Measurements from ENCODE around the gene UTF1. TPM values are rescaled to one million over a fixed set of nuclear protein-coding genes. Genes with fewer than 3 reads are reported as not detected.

The UTF1 gene
- total RNA-seq, 2 experiments from 2014 or later, result not detected

DNA sequence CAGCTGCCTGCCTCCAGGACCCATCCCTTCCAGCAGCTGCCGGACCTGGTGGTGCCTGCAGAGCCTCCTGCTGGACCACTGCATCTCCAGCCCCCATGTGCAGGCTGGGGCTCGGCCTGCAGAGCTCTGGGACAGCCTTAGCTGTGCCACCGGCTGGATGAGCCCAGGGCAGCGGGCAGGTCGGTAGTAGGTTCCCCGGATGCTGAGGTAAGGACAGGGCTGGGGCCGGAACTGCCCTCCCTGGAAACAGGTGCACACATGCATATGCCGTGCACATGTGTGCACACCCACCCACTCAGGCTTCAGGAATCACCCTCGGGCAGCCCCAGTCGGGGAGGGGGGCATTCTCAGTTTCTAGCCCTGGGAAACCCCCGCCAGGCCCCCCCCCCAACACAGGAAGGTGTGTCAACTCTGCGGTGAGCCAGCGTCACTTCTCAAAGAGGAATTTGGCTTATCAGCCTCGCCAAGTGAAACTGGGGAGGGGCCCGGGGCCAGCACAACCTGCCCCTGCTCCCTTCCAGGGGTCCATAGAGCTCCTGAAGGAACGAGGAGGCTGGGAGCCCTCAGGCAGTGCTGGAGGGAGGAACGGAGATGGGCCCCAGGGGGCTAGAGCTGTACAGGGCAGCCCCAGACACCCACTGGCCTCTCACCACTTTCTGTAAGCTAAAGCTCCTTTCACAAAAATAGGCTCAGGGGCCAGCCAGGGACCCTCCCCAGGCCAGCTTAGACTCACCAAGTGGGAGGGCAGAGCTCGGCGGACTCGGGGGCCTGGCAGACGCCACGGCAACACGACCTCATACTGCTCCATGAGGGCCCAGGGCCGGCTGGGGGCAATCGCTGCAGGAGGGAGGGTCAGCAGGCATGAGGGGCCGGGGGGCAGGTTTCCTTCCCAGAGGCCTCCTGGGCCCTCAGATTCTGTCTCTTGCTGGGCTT lies 45.0 kb downstream of the UTF1 start:
- Mint-ChIP-seq H3K9me3 (no peaks in the 10 kb centered on the region), H3K27me3 (no peaks in the 10 kb centered on the region), H3K4me1 (ENCODE audit: low read depth) (peaks cover 25% of the 10 kb centered on the region), H3K4me3 (peak overlapping the region; percentile 92), H3K36me3 (ENCODE audit: low read depth) (peaks cover 7% of the 10 kb centered on the region), H3K27ac (peak overlapping the region; percentile 89)
- CTCF ChIA-PET, result interaction anchor here (0.8 to 3.0 kb wide), 8 partner anchors 12 to 132 kb away, joined by 3 to 28 read pairs (median 5); no protein-coding TSS in a partner anchor
- ATAC-seq, result peak; percentile 70
- TF ChIP-seq, protein P1, sequence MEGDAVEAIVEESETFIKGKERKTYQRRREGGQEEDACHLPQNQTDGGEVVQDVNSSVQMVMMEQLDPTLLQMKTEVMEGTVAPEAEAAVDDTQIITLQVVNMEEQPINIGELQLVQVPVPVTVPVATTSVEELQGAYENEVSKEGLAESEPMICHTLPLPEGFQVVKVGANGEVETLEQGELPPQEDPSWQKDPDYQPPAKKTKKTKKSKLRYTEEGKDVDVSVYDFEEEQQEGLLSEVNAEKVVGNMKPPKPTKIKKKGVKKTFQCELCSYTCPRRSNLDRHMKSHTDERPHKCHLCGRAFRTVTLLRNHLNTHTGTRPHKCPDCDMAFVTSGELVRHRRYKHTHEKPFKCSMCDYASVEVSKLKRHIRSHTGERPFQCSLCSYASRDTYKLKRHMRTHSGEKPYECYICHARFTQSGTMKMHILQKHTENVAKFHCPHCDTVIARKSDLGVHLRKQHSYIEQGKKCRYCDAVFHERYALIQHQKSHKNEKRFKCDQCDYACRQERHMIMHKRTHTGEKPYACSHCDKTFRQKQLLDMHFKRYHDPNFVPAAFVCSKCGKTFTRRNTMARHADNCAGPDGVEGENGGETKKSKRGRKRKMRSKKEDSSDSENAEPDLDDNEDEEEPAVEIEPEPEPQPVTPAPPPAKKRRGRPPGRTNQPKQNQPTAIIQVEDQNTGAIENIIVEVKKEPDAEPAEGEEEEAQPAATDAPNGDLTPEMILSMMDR (IDR thresholded peaks at IDR 0.05), result no peak
- peak; percentile 93 for DNase-seq
- intact Hi-C loops (cut with micrococcal nuclease), result no loop called here
- POLR2A ChIA-PET, result interaction anchor here (0.6 to 6.1 kb wide), 6 partner anchors 8 to 86 kb away, joined by 3 to 46 read pairs (median 6); no protein-coding TSS in a partner anchor

DNA sequence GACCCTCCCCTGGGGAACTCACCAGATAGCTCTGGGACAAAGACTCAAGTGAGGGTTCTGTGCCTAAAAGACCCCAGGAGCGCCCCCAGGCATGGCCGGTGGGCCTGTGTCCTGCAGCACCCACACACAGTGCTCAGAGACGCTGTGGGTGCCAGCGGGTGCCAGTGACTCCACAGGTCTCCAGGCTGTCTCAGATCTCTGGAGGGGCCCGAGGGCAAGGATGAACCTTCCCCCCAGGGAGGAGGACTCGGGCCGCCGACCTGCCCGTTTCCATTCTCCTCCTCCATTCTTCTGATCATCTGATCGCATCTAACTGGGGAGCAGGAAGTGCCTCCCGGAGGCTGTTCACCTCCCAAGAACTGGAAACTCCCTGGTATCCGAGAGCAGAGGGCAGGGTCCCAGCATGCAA lies 45.7 kb downstream of the UTF1 start:
- CTCF ChIA-PET, result interaction anchor here (0.8 to 3.0 kb wide), 8 partner anchors 12 to 54 kb away, joined by 3 to 28 read pairs (median 5); no protein-coding TSS in a partner anchor
- DNase-seq (peak; percentile 77), ATAC-seq (peak; percentile 42)
- Mint-ChIP-seq H3K9me3 (no peaks in the 10 kb centered on the region), H3K27ac (peak overlapping the region; percentile 89), H3K27me3 (no peaks in the 10 kb centered on the region), H3K4me3 (peak overlapping the region; percentile 92), H3K36me3 (ENCODE audit: low read depth) (peaks cover 7% of the 10 kb centered on the region), H3K4me1 (ENCODE audit: low read depth) (peaks cover 26% of the 10 kb centered on the region)
- intact Hi-C loops (cut with micrococcal nuclease), result no loop called here
- TF ChIP-seq, protein P1 (IDR thresholded peaks at IDR 0.05), result peak; percentile 40
- POLR2A ChIA-PET, result interaction anchor here (0.6 to 6.1 kb wide), 6 partner anchors 9 to 85 kb away, joined by 3 to 46 read pairs (median 6); no protein-coding TSS in a partner anchor

DNA sequence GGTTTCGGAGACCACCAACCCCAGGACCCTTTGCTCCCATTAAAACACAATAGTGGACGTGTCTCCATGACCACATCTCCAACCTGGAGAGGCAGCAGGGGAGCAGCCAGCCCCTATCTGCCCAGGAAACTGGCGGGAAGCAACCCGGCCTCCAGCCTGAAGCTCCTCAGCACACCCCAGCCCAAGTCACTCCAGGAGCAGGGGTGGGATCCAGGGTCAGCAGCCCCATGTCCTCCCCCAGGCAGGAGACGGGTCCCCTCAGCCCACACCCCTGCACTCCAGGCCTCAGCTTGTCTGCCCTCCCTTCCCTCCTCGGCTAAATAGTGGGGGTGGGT lies 46.0 kb downstream of the UTF1 start:
- CTCF ChIA-PET, result interaction anchor here (1.2 to 3.0 kb wide), 5 partner anchors 13 to 53 kb away, joined by 4 to 28 read pairs (median 6); no protein-coding TSS in a partner anchor
- H3K9me3 Mint-ChIP-seq, result no peaks in the 10 kb centered on the region
- H3K36me3 Mint-ChIP-seq (ENCODE audit: low read depth), result peaks cover 7% of the 10 kb centered on the region
- H3K27me3 Mint-ChIP-seq, result no peaks in the 10 kb centered on the region
- TF ChIP-seq, protein P1 (IDR thresholded peaks at IDR 0.05), result no peak
- no peak for ATAC-seq
- H3K4me1 Mint-ChIP-seq (ENCODE audit: low read depth), result peaks cover 26% of the 10 kb centered on the region
- DNase-seq, result no peak
- peak overlapping the region; percentile 92 for H3K4me3 Mint-ChIP-seq
- POLR2A ChIA-PET, result interaction anchor here (1.3 to 6.1 kb wide), 4 partner anchors 9 to 49 kb away, joined by 3 to 46 read pairs (median 20); no protein-coding TSS in a partner anchor
- H3K27ac Mint-ChIP-seq, result peak overlapping the region; percentile 89
- intact Hi-C loops (cut with micrococcal nuclease), result no loop called here

DNA sequence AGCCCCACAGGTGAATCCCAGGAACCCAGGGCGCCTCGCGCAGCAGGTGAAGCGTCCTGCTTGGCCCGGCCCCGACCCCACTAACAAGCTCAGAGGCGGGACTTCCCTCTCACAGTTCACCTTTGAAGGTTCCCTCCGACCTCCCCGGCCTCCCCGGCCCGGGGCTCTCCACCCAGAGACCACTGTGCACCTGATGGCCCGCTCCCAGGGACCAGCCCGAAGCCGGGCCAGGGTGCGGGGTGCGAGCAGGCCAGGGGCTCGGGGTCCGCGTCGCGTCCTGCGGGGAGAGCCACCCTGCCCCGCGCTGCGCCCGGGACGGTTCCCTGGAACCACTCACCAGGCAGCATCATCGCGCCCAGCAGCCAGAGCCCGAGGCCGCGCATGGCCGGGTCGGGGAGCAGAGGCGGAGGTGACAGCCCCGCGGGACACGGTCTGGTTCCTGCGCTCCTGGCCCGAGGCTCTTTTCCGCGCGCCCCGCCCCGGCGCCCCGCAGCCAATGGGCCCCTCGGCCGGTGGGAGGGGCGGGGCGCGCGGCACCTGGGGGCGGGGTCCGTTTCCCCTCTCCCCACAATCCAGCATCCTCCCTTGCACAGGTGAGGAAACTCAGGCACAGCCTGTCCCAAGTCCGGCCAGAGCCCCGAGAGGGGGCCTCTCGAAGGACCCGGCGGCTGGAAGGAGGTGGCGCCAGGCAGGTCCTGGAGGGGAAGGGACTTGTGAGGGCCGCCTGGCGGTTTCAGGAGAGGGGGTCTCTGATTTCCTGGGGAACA lies 46.6 kb downstream of the UTF1 start, which contains the start of gene ADAM8:
Gene ADAM8, minus strand, starts transcription at position 434 of the 767 bp plus-strand sequence. Its CDS starts 51 bp downstream, at position 383.
- H3K9me3 Mint-ChIP-seq, result no peaks in the 10 kb centered on the region
- TF ChIP-seq, protein P1 (IDR thresholded peaks at IDR 0.05), result no peak
- peaks cover 26% of the 10 kb centered on the region for H3K4me1 Mint-ChIP-seq (ENCODE audit: low read depth)
- ATAC-seq, result peak; percentile 46
- peak; percentile 75 for DNase-seq
- peak within 1 kb of the TSS; percentile 89 for H3K27ac Mint-ChIP-seq
- peak within 1 kb of the TSS; percentile 92 for H3K4me3 Mint-ChIP-seq
- no peaks in the 10 kb centered on the region for H3K27me3 Mint-ChIP-seq
- H3K36me3 Mint-ChIP-seq (ENCODE audit: low read depth), result peaks cover 7% of the 10 kb centered on the region
- intact Hi-C loops (cut with micrococcal nuclease), result no loop called here
- POLR2A ChIA-PET, result interaction anchor here (1.1 to 6.1 kb wide), 5 partner anchors 9 to 18 kb away, joined by 3 to 46 read pairs (median 8); no protein-coding TSS in a partner anchor
- CTCF ChIA-PET, result interaction anchor here (1.2 to 3.0 kb wide), 6 partner anchors 13 to 133 kb away, joined by 4 to 28 read pairs (median 9); no protein-coding TSS in a partner anchor

All from activated CD8-positive, alpha-beta T cell treated with anti-CD3 and anti-CD28 coated beads for 36 hours (primary cell).